ENCODE data around the gene ARHGEF19. TPM values are rescaled to one million over a fixed set of nuclear protein-coding genes. Genes with fewer than 3 reads are reported as not detected.

ARHGEF19 gene
- total RNA-seq, 2 donors from 2014 or later, result 1.5 to 4.8 TPM

DNA sequence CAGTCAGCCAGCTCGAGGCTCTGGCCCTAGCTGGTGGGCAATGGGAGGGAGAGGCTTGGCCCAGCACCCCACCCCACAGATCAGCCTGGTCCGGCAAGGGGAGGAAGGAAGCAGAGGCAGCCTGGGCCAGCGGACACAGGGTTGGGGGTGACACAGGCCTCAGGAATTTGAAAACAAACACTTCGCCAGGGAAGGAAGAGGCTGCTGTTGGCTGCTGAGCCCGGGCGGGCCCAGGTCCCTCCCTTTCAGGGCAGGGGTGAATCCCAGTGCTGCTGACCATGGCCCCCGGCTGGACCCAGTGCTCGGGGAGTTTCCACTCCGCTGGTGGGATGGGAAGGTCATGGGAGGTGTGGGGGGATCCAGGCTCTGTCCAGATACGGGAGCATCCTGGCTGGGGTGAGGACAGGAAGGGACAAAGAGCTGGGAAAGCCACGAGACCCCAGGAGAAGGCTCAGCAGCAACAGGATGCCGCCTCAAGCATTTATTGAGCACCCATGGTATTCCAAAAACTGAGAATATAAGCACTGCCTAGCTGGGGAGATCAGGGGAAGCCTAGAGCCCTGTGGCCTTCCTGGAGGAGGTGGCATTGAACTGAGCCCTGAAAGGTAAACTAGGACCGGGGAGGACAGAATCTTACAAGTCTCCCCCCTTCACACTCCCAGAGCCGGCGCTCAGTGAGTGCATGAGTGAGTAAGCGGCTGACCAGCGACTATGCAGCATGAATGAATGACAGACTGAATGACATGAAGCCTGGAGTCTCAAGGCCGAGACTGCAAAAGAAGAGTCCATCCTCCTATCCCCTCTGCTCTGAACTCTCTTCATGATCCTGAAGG lies 30.3 kb downstream of the ARHGEF19 start:
- Histone ChIP-seq H3K9me3 (no peaks in the 10 kb centered on the region), H3K27me3 (no peaks in the 10 kb centered on the region), H3K4me1 (peaks cover 0 to 23% of the 10 kb centered on the region in 2 donors), H3K4me3 (peak overlapping the region in 1 of 2 donors; percentile 8), H3K27ac (peak overlapping the region; percentile 87 to 92), H3K36me3 (no peaks in the 10 kb centered on the region)
- TF ChIP-seq, protein P1, sequence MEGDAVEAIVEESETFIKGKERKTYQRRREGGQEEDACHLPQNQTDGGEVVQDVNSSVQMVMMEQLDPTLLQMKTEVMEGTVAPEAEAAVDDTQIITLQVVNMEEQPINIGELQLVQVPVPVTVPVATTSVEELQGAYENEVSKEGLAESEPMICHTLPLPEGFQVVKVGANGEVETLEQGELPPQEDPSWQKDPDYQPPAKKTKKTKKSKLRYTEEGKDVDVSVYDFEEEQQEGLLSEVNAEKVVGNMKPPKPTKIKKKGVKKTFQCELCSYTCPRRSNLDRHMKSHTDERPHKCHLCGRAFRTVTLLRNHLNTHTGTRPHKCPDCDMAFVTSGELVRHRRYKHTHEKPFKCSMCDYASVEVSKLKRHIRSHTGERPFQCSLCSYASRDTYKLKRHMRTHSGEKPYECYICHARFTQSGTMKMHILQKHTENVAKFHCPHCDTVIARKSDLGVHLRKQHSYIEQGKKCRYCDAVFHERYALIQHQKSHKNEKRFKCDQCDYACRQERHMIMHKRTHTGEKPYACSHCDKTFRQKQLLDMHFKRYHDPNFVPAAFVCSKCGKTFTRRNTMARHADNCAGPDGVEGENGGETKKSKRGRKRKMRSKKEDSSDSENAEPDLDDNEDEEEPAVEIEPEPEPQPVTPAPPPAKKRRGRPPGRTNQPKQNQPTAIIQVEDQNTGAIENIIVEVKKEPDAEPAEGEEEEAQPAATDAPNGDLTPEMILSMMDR (IDR thresholded peaks at IDR 0.05), result no peak
- peak; percentile 96 for DNase-seq (ENCODE audit: low spot score)

DNA sequence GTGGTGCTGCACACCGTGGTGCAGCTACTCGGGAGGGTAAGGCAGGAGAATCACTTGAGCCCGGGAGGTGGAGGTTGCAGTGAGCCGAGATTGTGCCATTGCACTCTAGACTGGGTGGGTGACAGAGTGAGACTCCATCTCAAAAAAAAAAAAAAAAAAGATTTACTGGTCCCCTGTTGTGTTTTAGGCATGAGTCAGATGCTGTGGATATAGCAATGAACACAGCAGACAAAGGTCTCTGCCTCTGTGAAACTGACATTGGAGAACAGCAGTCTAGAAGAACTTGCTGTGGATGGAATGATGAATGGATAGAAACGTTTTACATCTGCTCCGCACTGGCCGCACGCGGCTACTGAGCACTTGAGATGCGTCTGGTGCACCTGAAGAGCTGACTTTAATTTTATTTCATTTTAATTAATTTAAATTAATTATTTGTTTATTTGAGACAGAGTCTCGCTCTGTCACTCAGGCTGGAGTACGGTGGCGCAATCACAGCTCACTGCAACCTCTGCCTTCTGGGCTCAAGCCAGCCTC lies 32.1 kb downstream of the ARHGEF19 start:
- Histone ChIP-seq H3K36me3 (no peaks in the 10 kb centered on the region), H3K9me3 (no peaks in the 10 kb centered on the region), H3K4me1 (peaks cover 0 to 40% of the 10 kb centered on the region in 2 donors), H3K27me3 (no peaks in the 10 kb centered on the region), H3K27ac (peak overlapping the region; percentile 87 to 92), H3K4me3 (no peak overlapping the region)
- no peak for DNase-seq (ENCODE audit: low spot score)
- TF ChIP-seq, protein P1 (IDR thresholded peaks at IDR 0.05), result no peak

DNA sequence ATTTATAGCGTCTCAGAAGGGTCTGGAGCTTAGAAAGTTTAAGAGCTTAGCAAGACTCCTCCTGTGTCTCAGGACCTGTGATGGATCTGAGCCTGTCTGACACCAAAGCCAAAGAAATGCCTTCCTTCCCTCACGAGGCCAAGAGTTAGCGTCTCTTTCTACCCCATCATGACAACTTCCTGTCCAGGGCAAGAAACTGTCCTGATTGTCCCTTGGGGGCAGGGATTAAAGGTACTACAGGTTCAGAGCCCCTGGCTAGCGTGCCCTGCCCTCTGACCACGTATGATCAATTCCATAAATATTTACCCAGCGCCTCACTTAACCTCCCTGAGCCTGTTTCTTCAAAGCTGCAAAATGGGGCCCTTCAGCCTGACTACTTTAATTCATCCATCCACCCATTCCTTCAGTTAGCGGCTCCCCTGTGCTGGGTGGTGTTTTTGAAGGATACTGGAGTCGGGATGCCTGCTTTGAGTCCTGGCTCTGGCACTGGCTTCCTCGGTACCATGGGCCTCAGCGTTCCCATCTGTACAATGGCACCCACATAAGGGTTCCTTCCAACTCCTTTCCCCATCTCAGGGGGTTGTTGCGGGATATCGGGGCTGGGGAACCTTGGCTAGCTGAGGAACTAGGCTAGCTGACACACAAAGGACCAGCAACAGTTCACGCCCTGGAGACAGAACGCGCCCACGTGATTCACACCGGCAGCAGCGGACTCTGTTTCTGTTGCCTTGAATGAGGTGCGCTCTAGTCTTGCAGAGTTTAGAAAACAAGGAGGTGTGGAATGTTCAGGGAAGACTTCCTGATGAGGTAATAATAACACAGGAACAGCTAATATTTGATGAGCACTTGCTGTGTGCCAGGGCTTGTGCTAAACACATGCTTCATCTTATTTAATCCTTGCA lies 33.6 kb downstream of the ARHGEF19 start:
- no peaks in the 10 kb centered on the region for H3K36me3 ChIP-seq
- peaks cover 0 to 55% of the 10 kb centered on the region in 2 donors for H3K4me1 ChIP-seq
- no peaks in the 10 kb centered on the region for H3K9me3 ChIP-seq
- no peak for DNase-seq (ENCODE audit: low spot score)
- no peak overlapping the region for H3K4me3 ChIP-seq
- TF ChIP-seq, protein P1 (IDR thresholded peaks at IDR 0.05), result no peak
- H3K27ac ChIP-seq, result no peak overlapping the region
- no peaks in the 10 kb centered on the region for H3K27me3 ChIP-seq

GRCh38 chr1:16177306-16177705 lies 35.1 kb downstream of the ARHGEF19 start:
- Histone ChIP-seq H3K36me3 (no peaks in the 10 kb centered on the region), H3K4me1 (peaks cover 0 to 61% of the 10 kb centered on the region in 2 donors), H3K4me3 (no peak overlapping the region), H3K27me3 (no peaks in the 10 kb centered on the region), H3K27ac (peak overlapping the region in 1 of 2 donors; percentile 80), H3K9me3 (no peaks in the 10 kb centered on the region)
- TF ChIP-seq, protein P1 (IDR thresholded peaks at IDR 0.05), result no peak
- DNase-seq (ENCODE audit: low spot score), result no peak

GRCh38 chr1:16176653-16177052 lies 35.8 kb downstream of the ARHGEF19 start:
- Histone ChIP-seq H3K4me1 (peaks cover 0 to 55% of the 10 kb centered on the region in 2 donors), H3K36me3 (no peaks in the 10 kb centered on the region), H3K9me3 (no peaks in the 10 kb centered on the region), H3K27ac (peak overlapping the region; percentile 79 to 80), H3K27me3 (no peaks in the 10 kb centered on the region), H3K4me3 (no peak overlapping the region)
- TF ChIP-seq, protein P1 (IDR thresholded peaks at IDR 0.05), result no peak
- no peak for DNase-seq (ENCODE audit: low spot score)

Data from right atrium auricular region (tissue), 2 donors.